Breast epithelium (tissue), 3 donors: ENCODE results near the gene NNT.
"Not testable (repeated sequence)": the region's sequence is repeated elsewhere in the genome, so short reads cannot be mapped to it uniquely, and the experiment has no call there.

Experiments used
- CTCF ChIP-seq, 3 donors: fragments of 450-650 bp; IDR thresholded peaks; one replicate each; pipeline ENCODE4 v1.5.1; 2016 to 2017; ENCODE audit warnings: antibody characterized with exemption in 3 of 3, mild to moderate bottlenecking in 3 of 3, moderate library complexity in 3 of 3
- POLR2A ChIP-seq: fragments of 450-650 bp; IDR thresholded peaks from one replicate; pipeline ENCODE4 v1.6.1; 2016; ENCODE audit warnings: antibody characterized with exemption, mild to moderate bottlenecking, moderate library complexity
- POLR2AphosphoS5 ChIP-seq, 3 donors: sonication (generic); formaldehyde crosslinking; IDR thresholded peaks; one replicate each; pipeline ENCODE4 v1.6.1; 2017; ENCODE audit warnings: antibody characterized with exemption in 3 of 3

- not testable (repeated sequence) for TF ChIP-seq CTCF (IDR thresholded peaks at IDR 0.05); POLR2A; POLR2AphosphoS5 (IDR thresholded peaks at IDR 0.05)
Measured at GRCh38 chr5:43580402-43581210, 22.4 kb upstream of the NNT start.
